ENCODE data around the gene SCP2.

The SCP2 gene

DNA sequence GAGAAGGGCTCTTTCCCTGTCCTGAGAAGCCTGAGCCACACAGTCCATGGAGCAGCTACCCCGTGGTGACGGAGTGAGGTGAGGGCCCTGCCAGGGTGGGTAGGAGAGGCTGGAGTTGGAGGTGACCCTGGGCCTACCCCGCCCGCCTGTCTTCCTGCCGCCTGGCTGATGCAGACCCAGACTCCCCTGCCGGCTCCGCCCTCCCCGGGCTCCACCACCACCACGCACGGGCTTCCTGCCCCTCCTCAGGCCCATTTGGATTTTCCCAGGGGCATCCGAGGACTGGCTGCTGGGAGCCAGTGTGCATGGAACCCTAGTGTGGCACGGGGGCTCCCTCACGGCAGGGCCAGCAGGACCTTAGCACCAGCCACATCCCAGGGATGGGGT is 167.4 kb downstream of the SCP2 start (continued):
- TF ChIP-seq BACH2 (CRISPR knock-in tag; IDR thresholded peaks at IDR 0.05; ENCODE audit: borderline replicate concordance) (no peak), TCF4 (CRISPR knock-in tag; IDR thresholded peaks at IDR 0.05; ENCODE audit: borderline replicate concordance) (no peak), TOX (CRISPR knock-in tag; IDR thresholded peaks at IDR 0.05; ENCODE audit: borderline replicate concordance) (no peak)

Measured in SK-N-SH treated with all-trans-retinoic acid at 6 μM for 48 hours (cell line).